ENCODE results near the gene CCDC28A.

Gene CCDC28A

GRCh38 chr6:138773177-138774091 is at the start of gene CCDC28A:
Gene CCDC28A (plus strand): TSS chr6:138773769. CDS start chr6:138776121, 2,352 bp downstream.
- TF ChIP-seq TEAD4 (IDR thresholded peaks at IDR 0.05) (no peak), CEBPB (IDR thresholded peaks at IDR 0.05) (peak; percentile 1; the same call in 1 of the 2 replicates), REST (IDR thresholded peaks at IDR 0.05; ENCODE audit: low read depth) (no peak), YY1 (IDR thresholded peaks at IDR 0.05; ENCODE audit: low read depth) (peak; percentile 28), MAX (IDR thresholded peaks at IDR 0.05) (peak; percentile 77; the same call in 1 of the 2 replicates), FOXM1 (IDR thresholded peaks at IDR 0.05; ENCODE audit: borderline replicate concordance, low read depth) (0 out of 2 replicates have a peak, but pooled peaks have one; percentile 17), TAF1 (IDR thresholded peaks at IDR 0.05; ENCODE audit: low read depth) (peak; percentile 42; the same call in 1 of the 2 replicates), EP300 (IDR thresholded peaks at IDR 0.05; ENCODE audit: borderline replicate concordance) (no peak), ZBTB7A (IDR thresholded peaks at IDR 0.05; ENCODE audit: low read depth) (no peak), CREB1 (IDR thresholded peaks at IDR 0.05; ENCODE audit: low read depth) (peak; percentile 74)

DNA sequence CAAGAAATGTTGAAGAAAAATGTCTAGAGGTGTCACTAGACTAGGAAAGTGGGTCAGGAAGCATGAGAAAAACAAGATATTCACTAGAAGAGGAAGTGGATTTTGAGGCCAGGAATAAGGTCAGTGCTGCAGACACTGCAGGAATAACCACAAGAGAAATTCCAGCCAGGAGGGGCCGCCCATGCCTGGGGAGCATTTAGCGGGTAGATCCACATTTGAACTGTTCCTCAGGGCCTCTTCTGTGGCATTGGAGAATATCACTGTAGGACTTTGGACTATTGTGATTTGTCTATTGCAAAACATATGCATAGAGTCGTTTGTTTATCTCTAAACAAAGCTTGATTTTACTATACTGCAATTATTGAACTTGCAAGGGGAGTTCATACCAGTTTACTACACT is 49.6 kb upstream of the CCDC28A start:
- TF ChIP-seq ZBTB7A (IDR thresholded peaks at IDR 0.05; ENCODE audit: low read depth) = no peak
- no peak for TF ChIP-seq NFIC (IDR thresholded peaks at IDR 0.05)
- 0 out of 2 replicates have a peak, but pooled peaks have one; percentile 8 for TF ChIP-seq TEAD4 (IDR thresholded peaks at IDR 0.05)

DNA sequence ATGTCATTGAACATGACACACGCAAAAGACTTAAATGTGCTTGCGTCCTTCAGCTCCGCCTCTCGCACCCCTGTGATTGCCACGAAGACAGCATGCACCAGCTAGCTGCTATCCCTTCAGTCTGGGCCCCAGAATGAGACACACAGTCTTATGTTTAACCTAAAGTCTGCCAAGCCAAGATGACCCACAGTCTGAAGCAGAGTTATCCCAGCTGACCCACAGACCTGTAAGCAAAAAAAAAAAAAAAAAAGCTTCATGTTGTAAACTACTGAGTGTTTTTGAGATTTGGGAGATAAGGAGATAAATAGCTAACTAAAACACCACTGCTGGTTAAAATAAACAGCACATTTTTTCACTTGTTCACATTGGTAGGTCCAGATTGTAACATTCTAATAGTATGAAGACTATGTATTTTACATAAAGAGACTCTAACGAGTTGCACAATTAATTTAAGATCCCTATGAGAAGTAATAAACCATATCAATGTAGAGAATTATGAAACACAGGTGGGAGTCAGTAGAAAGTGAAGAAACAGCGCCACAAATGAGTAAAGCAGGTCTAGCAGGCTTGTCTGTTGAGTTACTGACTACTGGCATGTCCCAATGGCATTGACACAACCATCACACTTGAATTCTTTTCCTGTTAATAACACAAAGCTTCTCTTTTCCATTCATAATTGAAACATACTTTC is 47.4 kb upstream of the CCDC28A start:
- no peak for TF ChIP-seq TAF1 (IDR thresholded peaks at IDR 0.05; ENCODE audit: low read depth)
- TF ChIP-seq RAD21 (IDR thresholded peaks at IDR 0.05; ENCODE audit: low read depth) = no peak
- no peak for TF ChIP-seq MAX (IDR thresholded peaks at IDR 0.05)
- no peak for TF ChIP-seq CREB1 (IDR thresholded peaks at IDR 0.05; ENCODE audit: low read depth)
- no peak for TF ChIP-seq TEAD4 (IDR thresholded peaks at IDR 0.05)
- TF ChIP-seq REST (IDR thresholded peaks at IDR 0.05; ENCODE audit: low read depth) = no peak
- TF ChIP-seq FOXM1 (IDR thresholded peaks at IDR 0.05; ENCODE audit: borderline replicate concordance, low read depth) = no peak
- TF ChIP-seq YY1 (IDR thresholded peaks at IDR 0.05; ENCODE audit: low read depth) = no peak
- no peak for TF ChIP-seq TCF12 (IDR thresholded peaks at IDR 0.05; ENCODE audit: low read depth)
- TF ChIP-seq CEBPB (IDR thresholded peaks at IDR 0.05) = no peak
- TF ChIP-seq EP300 (IDR thresholded peaks at IDR 0.05; ENCODE audit: borderline replicate concordance) = no peak
- no peak for TF ChIP-seq USF1 (IDR thresholded peaks at IDR 0.05)
- no peak for TF ChIP-seq NFIC (IDR thresholded peaks at IDR 0.05)
- TF ChIP-seq ZBTB7A (IDR thresholded peaks at IDR 0.05; ENCODE audit: low read depth) = no peak

GRCh38 chr6:138726757-138727097 is 46.8 kb upstream of the CCDC28A start:
- TF ChIP-seq TAF1 (IDR thresholded peaks at IDR 0.05; ENCODE audit: low read depth) (no peak), TCF12 (IDR thresholded peaks at IDR 0.05; ENCODE audit: low read depth) (no peak), USF1 (IDR thresholded peaks at IDR 0.05) (no peak), EGR1 (IDR thresholded peaks at IDR 0.05) (no peak), TEAD4 (IDR thresholded peaks at IDR 0.05) (no peak), EP300 (IDR thresholded peaks at IDR 0.05; ENCODE audit: borderline replicate concordance) (no peak), RAD21 (IDR thresholded peaks at IDR 0.05; ENCODE audit: low read depth) (no peak), ZBTB7A (IDR thresholded peaks at IDR 0.05; ENCODE audit: low read depth) (no peak), NFIC (IDR thresholded peaks at IDR 0.05) (no peak), CEBPB (IDR thresholded peaks at IDR 0.05) (no peak), MAX (IDR thresholded peaks at IDR 0.05) (no peak), YY1 (IDR thresholded peaks at IDR 0.05; ENCODE audit: low read depth) (no peak), REST (IDR thresholded peaks at IDR 0.05; ENCODE audit: low read depth) (no peak)
